ENCODE data around the gene TMEM190.

The TMEM190 gene

GRCh38 chr19:55372316-55373081, 4.1 kb upstream of the TMEM190 start:
- peak; percentile 26 to 28 for ATAC-seq

GRCh38 chr19:55373306-55373992, 3.2 kb upstream of the TMEM190 start:
- ATAC-seq: no peak

GRCh38 chr19:55373993-55374757, 2.5 kb upstream of the TMEM190 start:
- no peak for ATAC-seq

- no peak for ATAC-seq
These were observed 918 bp downstream of the TMEM190 start for GRCh38 chr19:55377356-55378131.

- no peak for ATAC-seq
These were observed 2.5 kb downstream of the TMEM190 start for GRCh38 chr19:55379174-55379573.

- ATAC-seq: no peak
These were observed 5.4 kb downstream of the TMEM190 start for GRCh38 chr19:55382013-55382412.

GRCh38 chr19:55382522-55383054, 6.0 kb downstream of the TMEM190 start:
- ATAC-seq: no peak

- peak; percentile 2 to 8 for ATAC-seq
These were observed 6.9 kb downstream of the TMEM190 start for GRCh38 chr19:55383279-55384130.

DNA sequence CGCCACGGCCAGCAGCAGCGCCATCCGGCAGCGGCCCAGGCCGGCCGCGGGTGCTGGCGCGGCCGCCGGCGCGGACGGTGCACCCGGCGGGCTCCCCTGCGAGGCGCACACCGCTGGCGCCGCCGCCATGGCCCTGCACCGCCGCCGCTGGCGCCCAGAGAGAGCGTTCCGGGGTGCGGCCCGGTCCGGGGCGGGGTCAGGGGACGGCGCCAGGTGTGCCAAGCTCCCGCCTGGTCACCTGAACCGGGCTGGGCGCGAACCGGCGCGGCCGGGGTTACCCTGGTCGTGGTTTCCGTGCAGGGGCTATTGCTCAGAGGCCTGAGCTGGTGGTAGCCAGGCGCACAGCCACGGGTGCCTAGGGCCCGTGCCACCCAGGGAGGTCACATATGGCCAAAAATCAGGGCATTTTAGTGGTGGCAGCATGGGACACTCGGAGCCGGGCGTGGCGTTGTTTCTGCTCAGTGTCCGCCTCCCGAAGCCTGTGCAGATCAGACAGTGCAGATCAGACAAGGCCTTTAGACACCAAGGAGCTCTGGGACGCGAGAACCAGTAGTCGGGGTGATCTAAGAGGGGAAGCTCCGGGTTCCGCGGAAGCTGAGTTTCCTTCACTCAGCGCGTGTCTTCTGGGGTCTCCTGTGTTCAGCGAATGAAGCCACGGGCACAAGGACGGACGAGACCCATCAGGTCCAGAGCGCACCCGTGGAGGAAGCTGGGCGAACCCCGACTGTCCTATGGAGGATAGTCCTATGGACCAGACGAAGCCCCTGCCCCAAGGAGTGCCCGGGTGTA, 7.7 kb downstream of the TMEM190 start, which contains the start of gene TMEM238:
Gene TMEM238 (minus strand): TSS at position 162 of the 789 bp plus-strand sequence. CDS start 33 bp downstream, at position 129.
- no peak for ATAC-seq

DNA sequence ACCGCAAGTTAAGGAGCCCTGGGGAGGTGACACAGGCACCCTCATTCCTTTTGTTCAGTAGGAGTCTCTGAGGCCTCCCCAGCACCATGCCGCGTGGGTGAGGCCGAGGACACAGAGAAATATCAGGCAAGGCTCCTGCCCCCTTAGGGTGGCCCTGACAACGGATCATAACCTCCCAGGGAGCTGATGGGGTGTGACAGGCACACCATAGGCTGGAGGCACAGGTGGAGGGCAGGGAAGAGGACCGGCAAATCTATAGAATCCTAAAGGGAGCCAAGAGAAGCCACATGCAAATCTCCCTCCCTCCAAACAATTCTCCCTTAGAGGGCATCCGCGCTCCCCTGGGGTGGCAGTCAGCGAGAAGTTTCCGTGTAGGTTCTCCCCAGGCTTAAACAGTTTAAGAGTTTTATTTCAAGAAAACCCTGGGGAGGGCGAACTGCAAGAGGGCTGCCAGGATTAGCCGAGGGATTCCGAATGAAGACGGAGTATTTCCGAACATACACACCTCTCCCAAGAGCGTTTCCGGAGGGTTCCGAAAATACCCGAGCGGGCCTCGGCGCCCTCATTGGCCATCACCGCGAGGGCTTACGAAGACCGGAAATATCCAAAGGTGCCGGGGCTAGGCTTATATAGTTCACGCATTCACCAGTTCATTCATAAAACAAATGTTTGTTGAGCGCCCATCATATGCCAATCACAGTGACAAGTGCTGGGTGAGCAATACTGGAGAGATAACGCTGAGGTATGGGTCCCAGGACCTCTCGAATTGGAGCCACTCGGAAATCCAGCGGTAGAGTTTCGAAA, 8.5 kb downstream of the TMEM190 start:
- ATAC-seq: peak; percentile 79

DNA sequence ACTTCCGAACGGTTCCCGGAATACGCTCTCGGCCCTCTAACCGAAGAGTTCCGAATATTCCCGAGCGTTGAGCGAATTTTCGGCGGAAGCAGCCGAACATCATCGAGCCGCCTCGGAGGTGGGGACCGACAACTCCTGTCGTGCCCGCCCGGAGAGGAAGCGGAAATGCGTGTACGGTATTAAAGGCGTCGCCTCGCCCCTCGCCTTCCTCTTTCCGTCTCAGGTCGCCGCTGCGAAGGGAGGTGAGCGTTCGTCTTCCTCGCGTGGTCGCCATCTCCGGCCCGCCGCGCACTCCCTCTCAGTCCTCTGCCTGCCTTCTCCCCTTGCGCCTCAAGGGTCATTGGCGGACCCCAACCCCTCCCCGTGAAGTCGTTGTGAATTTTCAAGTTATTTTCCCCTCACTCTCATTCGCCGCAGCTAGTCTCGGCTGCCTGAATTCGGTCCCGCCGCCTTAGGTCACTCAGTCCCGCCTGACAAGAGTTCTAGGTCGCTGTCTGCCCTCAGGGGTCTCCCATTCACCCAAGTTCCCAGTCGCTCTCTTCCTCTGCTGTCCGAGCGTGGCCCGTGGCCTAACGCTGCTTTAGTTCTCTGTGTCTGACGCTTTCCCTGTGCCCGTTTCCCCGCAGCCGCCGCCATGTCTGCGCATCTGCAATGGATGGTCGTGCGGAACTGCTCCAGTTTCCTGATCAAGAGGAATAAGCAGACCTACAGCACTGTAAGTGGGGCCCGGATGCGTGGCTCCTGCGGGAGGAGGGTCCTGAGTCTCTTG, 9.3 kb downstream of the TMEM190 start, which contains the start of gene RPL28:
Gene RPL28 (plus strand): TSS at position 209 of the 769 bp plus-strand sequence. CDS start 426 bp downstream, at position 635.
- ATAC-seq: peak; percentile 78 to 79

DNA sequence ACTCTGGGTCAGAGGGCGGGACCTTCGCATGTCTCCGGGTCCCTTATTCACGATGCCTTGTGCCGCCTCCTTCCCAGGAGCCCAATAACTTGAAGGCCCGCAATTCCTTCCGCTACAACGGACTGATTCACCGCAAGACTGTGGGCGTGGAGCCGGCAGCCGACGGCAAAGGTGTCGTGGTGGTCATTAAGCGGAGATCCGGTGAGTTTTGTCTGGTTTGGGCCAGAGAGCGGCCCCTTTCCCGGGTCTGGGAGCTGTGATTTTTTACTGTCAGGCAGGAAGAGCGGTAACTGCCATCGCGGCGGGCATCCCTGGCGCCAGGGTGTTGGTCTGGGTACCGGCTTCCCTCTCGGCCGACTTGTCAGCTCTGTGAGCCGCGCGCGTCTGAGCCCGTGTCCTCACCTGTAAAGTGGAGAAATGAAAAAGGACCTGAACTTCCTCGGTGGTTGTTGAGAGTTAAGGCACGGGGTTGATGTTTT, 9.9 kb downstream of the TMEM190 start:
- no peak for ATAC-seq

DNA sequence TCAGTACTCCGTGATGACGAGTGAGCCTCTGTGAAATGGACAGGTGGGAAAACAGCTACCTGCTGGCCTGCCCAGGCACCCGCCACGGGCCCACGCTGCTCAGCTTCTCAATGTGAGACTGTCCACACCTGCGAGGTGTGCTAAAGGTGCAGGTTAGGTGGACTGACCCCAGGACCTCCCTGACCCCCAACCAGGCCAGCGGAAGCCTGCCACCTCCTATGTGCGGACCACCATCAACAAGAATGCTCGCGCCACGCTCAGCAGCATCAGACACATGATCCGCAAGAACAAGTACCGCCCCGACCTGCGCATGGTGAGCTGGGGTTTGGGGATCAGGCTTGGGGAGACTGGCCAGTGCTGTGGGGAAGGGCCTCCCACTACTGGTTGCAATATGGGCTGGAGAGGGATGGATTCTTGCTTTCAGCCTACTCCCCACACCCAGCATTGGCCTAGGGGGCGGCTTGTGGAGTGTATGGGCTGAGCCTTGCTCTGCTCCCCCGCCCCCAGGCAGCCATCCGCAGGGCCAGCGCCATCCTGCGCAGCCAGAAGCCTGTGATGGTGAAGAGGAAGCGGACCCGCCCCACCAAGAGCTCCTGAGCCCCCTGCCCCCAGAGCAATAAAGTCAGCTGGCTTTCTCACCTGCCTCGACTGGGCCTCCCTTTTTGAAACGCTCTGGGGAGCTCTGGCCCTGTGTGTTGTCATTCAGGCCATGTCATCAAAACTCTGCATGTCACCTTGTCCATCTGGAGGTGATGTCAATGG, 11.3 kb downstream of the TMEM190 start:
- no peak for ATAC-seq

- ATAC-seq: no peak
These were observed 13.0 kb downstream of the TMEM190 start for GRCh38 chr19:55389386-55390317.

DNA sequence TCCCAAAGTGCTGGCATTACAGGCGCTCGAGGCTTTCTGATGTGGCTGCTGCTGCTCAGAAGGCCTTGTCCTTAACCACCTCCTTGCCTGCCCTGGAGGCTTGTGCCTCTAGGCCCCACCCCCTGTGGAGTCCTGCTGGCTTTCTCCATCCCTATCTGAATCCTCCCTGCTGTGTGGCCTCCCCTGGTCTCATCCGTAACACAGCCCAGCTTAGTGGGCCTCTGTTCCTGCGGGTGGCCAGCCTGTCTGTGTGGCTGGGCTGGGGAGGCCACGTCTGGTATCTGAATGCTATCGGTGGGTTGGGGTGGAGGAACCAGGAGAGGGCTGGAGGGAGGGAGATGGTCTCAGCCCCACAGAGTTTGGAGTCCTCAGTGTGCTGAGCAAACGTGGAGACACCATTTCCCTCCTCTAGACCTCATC, 13.8 kb downstream of the TMEM190 start:
- ATAC-seq: no peak

DNA sequence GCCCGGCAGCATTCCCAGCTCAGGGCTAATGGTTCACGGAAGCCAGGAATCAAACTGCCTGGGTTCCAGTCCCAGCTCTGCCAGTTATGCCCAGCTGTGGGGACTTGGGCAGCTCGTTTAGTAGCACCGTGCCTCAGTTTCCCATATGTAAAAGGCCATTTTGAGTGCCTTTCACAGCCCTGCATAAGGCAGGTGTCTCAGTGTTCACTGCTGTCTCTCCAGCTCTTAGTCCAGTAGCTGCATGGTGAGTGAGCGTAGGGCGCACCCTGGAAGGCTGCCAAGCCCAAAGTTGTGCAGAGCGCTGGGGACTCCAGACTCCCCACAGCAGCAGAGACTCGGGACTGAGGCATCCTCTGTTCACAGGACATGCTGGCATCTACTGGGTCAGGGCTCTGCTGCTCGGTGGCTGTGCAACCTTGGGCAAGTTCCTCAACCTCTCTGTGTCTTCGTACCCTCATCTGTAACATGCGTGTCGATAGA, 14.6 kb downstream of the TMEM190 start:
- ATAC-seq: no peak
